H9 (cell line): ENCODE data around the gene WLS. TPM values are rescaled to one million over a fixed set of nuclear protein-coding genes. Genes with fewer than 3 reads are reported as not detected.

ENCODE experiments used
- DNase-seq: peaks from one replicate; pipeline ENCODE4 v3.0.0-alpha.2; 2017
- H2AFZ ChIP-seq: one replicate; pipeline ENCODE4 v1.6.1; 2013; ENCODE audit warnings: mild to moderate bottlenecking, low read length, control low read depth, moderate library complexity
- H2AK5ac ChIP-seq: 2 replicates; pipeline ENCODE4 v1.6.1; 2013; ENCODE audit warnings: low read length, control low read depth, mixed read lengths; ENCODE audit not compliant: insufficient read length
- H2BK120ac ChIP-seq: one replicate; pipeline ENCODE4 v1.6.1; 2013; ENCODE audit warnings: low read depth, mild to moderate bottlenecking, low read length, control low read depth, inconsistent platforms; ENCODE audit not compliant: poor library complexity, severe bottlenecking
- H2BK12ac ChIP-seq: 2 replicates; pipeline ENCODE4 v1.6.1; 2013; ENCODE audit warnings: low read length, control low read depth, mixed read lengths, low read depth; ENCODE audit not compliant: insufficient read length
- H2BK15ac ChIP-seq: 2 replicates; pipeline ENCODE4 v1.6.1; 2013; ENCODE audit warnings: low read depth, low read length, control low read depth
- H2BK20ac ChIP-seq: one replicate; pipeline ENCODE4 v1.6.1; 2013; ENCODE audit warnings: low read depth, mild to moderate bottlenecking, low read length, control low read depth, inconsistent platforms; ENCODE audit not compliant: poor library complexity, severe bottlenecking
- H2BK5ac ChIP-seq: 2 replicates; pipeline ENCODE4 v1.6.1; 2013; ENCODE audit warnings: low read length, control low read depth, mixed read lengths; ENCODE audit not compliant: insufficient read length
- H3K14ac ChIP-seq: 2 replicates; pipeline ENCODE4 v1.6.1; 2013; ENCODE audit warnings: low read length, control low read depth; ENCODE audit not compliant: insufficient read depth
- H3K18ac ChIP-seq: 2 replicates; pipeline ENCODE4 v1.6.1; 2013; ENCODE audit warnings: low read depth, mild to moderate bottlenecking, mixed read lengths, low read length, control low read depth; ENCODE audit not compliant: insufficient read length
- H3K23ac ChIP-seq: 2 replicates; pipeline ENCODE4 v1.6.1; 2013; ENCODE audit warnings: low read length, control low read depth, mixed read lengths, low read depth; ENCODE audit not compliant: insufficient read length
- H3K23me2 ChIP-seq: 2 replicates; pipeline ENCODE4 v1.6.1; 2013; ENCODE audit warnings: low read depth, mild to moderate bottlenecking, mixed read lengths, low read length, control low read depth; ENCODE audit not compliant: insufficient read length, poor library complexity, severe bottlenecking
- H3K27ac ChIP-seq: 2 replicates; pipeline ENCODE4 v1.5.1; 2013; ENCODE audit warnings: low read length, control low read depth, mixed read lengths, low read depth; ENCODE audit not compliant: insufficient read length
- H3K27me3 ChIP-seq: 2 replicates; pipeline ENCODE4 v1.6.1; 2013; ENCODE audit warnings: low read length, control low read depth, inconsistent platforms; ENCODE audit not compliant: insufficient read depth
- H3K4ac ChIP-seq: 2 replicates; pipeline ENCODE4 v1.6.1; 2013; ENCODE audit warnings: low read depth, mild to moderate bottlenecking, control low read depth, inconsistent platforms, low read length, moderate library complexity
- H3K4me1 ChIP-seq: 2 replicates; pipeline ENCODE4 v1.6.1; 2013; ENCODE audit warnings: low read length, control low read depth, inconsistent platforms; ENCODE audit not compliant: insufficient read depth
- H3K4me2 ChIP-seq: 2 replicates; pipeline ENCODE4 v1.6.1; 2013; ENCODE audit warnings: low read length, control low read depth, mixed read lengths; ENCODE audit not compliant: insufficient read length, insufficient read depth
- H3K56ac ChIP-seq: 2 replicates; pipeline ENCODE4 v1.6.1; 2013; ENCODE audit warnings: low read depth, mild to moderate bottlenecking, mixed read lengths, low read length, control low read depth; ENCODE audit not compliant: insufficient read length
- H3K79me1 ChIP-seq: 2 replicates; pipeline ENCODE4 v1.6.1; 2013; ENCODE audit warnings: low read depth, mild to moderate bottlenecking, moderate library complexity, low read length, control low read depth, inconsistent platforms; ENCODE audit not compliant: insufficient read depth, poor library complexity, severe bottlenecking
- H3K79me2 ChIP-seq: 2 replicates; pipeline ENCODE4 v1.6.1; 2013; ENCODE audit warnings: low read length, control low read depth, inconsistent platforms; ENCODE audit not compliant: insufficient read depth
- H3K9ac ChIP-seq: 2 replicates; pipeline ENCODE4 v1.6.1; 2013; ENCODE audit warnings: low read length, control low read depth, mixed read lengths; ENCODE audit not compliant: insufficient read length; ENCODE audit errors: extremely low read depth
- H3K9me3 ChIP-seq: one replicate; pipeline ENCODE4 v1.6.1; 2013; ENCODE audit warnings: low read depth, low read length, inconsistent platforms; ENCODE audit not compliant: control insufficient read depth
- H3T11ph ChIP-seq: one replicate; pipeline ENCODE4 v1.6.1; 2013; ENCODE audit warnings: mild to moderate bottlenecking, low read length, control low read depth, inconsistent platforms
- H4K20me1 ChIP-seq: one replicate; pipeline ENCODE4 v1.6.1; 2013; ENCODE audit not compliant: control insufficient read depth, insufficient read length, insufficient read depth
- H4K5ac ChIP-seq: 2 replicates; pipeline ENCODE4 v1.6.1; 2013; ENCODE audit warnings: low read depth, mild to moderate bottlenecking, mixed read lengths, low read length, control low read depth; ENCODE audit not compliant: insufficient read length
- H4K8ac ChIP-seq: replicated peaks from 2 replicates; pipeline ENCODE4 v1.6.1; 2013; ENCODE audit warnings: low read length, control low read depth, mixed read lengths, low read depth; ENCODE audit not compliant: insufficient read length
- H4K91ac ChIP-seq: 2 replicates; pipeline ENCODE4 v1.6.1; 2013; ENCODE audit warnings: low read depth, mild to moderate bottlenecking, moderate library complexity, mixed read lengths, low read length, control low read depth; ENCODE audit not compliant: insufficient read length
- H3K27ac Mint-ChIP-seq, 3 experiments: 2 replicates in 2 of 3; 3 replicates in 1 of 3; pipeline ENCODE4 v1.8.0; 2020 to 2021; ENCODE audit warnings: mixed read lengths in 3 of 3, mild to moderate bottlenecking in 1 of 3, moderate library complexity in 1 of 3
- H3K27me3 Mint-ChIP-seq: 2 replicates; pipeline ENCODE4 v1.8.0; 2021; ENCODE audit warnings: low read depth, mild to moderate bottlenecking, moderate library complexity, mixed read lengths
- H3K36me3 Mint-ChIP-seq, 3 experiments: 2 replicates in 2 of 3; 3 replicates in 1 of 3; pipeline ENCODE4 v1.8.0; 2020 to 2021; ENCODE audit warnings: low read depth in 3 of 3, mixed read lengths in 3 of 3; ENCODE audit not compliant: insufficient read depth in 1 of 3
- H3K4me1 Mint-ChIP-seq, 2 experiments: 2 replicates each; pipeline ENCODE4 v1.8.0; 2020; ENCODE audit warnings: mixed read lengths in 2 of 2
- H3K4me3 Mint-ChIP-seq, 2 experiments: 2 replicates in 1 of 2; 3 replicates in 1 of 2; pipeline ENCODE4 v1.8.0; 2020 to 2021; ENCODE audit warnings: mild to moderate bottlenecking in 2 of 2, mixed read lengths in 2 of 2, moderate library complexity in 1 of 2
- H3K9me3 Mint-ChIP-seq, 2 experiments: 2 replicates in 1 of 2; 3 replicates in 1 of 2; pipeline ENCODE4 v1.8.0; 2020; ENCODE audit warnings: mild to moderate bottlenecking in 2 of 2, mixed read lengths in 2 of 2, moderate library complexity in 1 of 2
- CTCF ChIP-seq: fragments of 200-600 bp; sonication (generic); conservative IDR thresholded peaks from 3 replicates; pipeline ENCODE4 v1.8.0; 2021; ENCODE audit warnings: antibody characterized with exemption, mild to moderate bottlenecking
- WGBS: extraction: QIAGEN DNeasy Blood & Tissue Kit; methylation state at CpG from one replicate; pipeline ENCODE4 v1.1.7; 2013; ENCODE audit warnings: missing lambda C conversion rate, low lambda C conversion rate, mixed read lengths; ENCODE audit not compliant: insufficient read length; ENCODE audit errors: extremely low coverage; 5-methylcytosine and 5-hydroxymethylcytosine counted together
- total RNA-seq: library from RNA; stranded (reverse); gene quantifications from 2 replicates; pipeline ENCODE4 v1.2.1, GENCODE V29; 2021

The WLS gene
- total RNA-seq, 1 experiment from 2014 or later: 0.94 TPM

GRCh38 chr1:68143633-68144032 lies 88.7 kb downstream of the WLS start:
- H3K23me2 ChIP-seq: no peaks in the 10 kb centered on the region
- no peaks in the 10 kb centered on the region for H3K79me2 ChIP-seq
- H2BK20ac ChIP-seq: no peak overlapping the region
- H4K5ac ChIP-seq: no peak overlapping the region
- no CpG with 5 or more reads among the region's 2 CpGs for WGBS
- peaks cover 7% of the 10 kb centered on the region; the same call in 1 of the 2 replicates for H3K4me1 ChIP-seq
- no peak overlapping the region for H3K14ac ChIP-seq
- no peak overlapping the region for H3K9ac ChIP-seq
- no peak overlapping the region for H3T11ph ChIP-seq
- H3K36me3 Mint-ChIP-seq: no peaks in the 10 kb centered on the region
- H3K4ac ChIP-seq: no peak overlapping the region
- H3K79me1 ChIP-seq: no peaks in the 10 kb centered on the region
- peaks cover 0 to 1% of the 10 kb centered on the region in 2 experiments; a peak in 1 of 5 replicates for H3K9me3 Mint-ChIP-seq
- no peaks in the 10 kb centered on the region for H4K20me1 ChIP-seq
- no peak overlapping the region for H3K27ac ChIP-seq
- no peak for TF ChIP-seq CTCF
- H2AFZ ChIP-seq: no peak overlapping the region
- no peak overlapping the region for H3K23ac ChIP-seq
- no peak overlapping the region for H2AK5ac ChIP-seq
- no peaks in the 10 kb centered on the region for H3K27me3 Mint-ChIP-seq
- no peak overlapping the region for H3K27ac Mint-ChIP-seq
- no peak overlapping the region for H2BK15ac ChIP-seq
- H3K4me1 Mint-ChIP-seq: peaks cover 26 to 30% of the 10 kb centered on the region in 2 experiments
- H4K91ac ChIP-seq: no peak overlapping the region
- DNase-seq: no peak
- H3K9me3 ChIP-seq: no peaks in the 10 kb centered on the region
- H3K27me3 ChIP-seq: no peaks in the 10 kb centered on the region
- no peak overlapping the region for H3K4me3 Mint-ChIP-seq
- no peak overlapping the region for H3K4me2 ChIP-seq
- no peak overlapping the region for H2BK120ac ChIP-seq
- no peak overlapping the region for H4K8ac ChIP-seq
- H3K56ac ChIP-seq: no peak overlapping the region
- H2BK12ac ChIP-seq: no peak overlapping the region
- H2BK5ac ChIP-seq: no peak overlapping the region
- H3K18ac ChIP-seq: no peak overlapping the region
